HepG2 (cell line): ENCODE results near the gene LINGO3. TPM values are rescaled to one million over a fixed set of nuclear protein-coding genes. Genes with fewer than 3 reads are reported as not detected.

Source experiments
- DNMT3B ChIP-seq: conservative IDR thresholded peaks from 2 replicates; pipeline ENCODE4 v1.6.1; 2016; ENCODE audit warnings: missing biosample characterization, control low read depth
- ELF3 ChIP-seq: IDR thresholded peaks from 2 replicates; pipeline ENCODE4 v1.6.1; 2016; ENCODE audit warnings: missing genetic modification reagents, missing compliant biosample characterization
- GABPA ChIP-seq, 2 experiments: IDR thresholded peaks; 2 replicates each; pipeline ENCODE4 v1.6.1; 2011 to 2016; ENCODE audit warnings: low read depth in 2 of 2, low read length in 1 of 2, missing biosample characterization in 1 of 2, missing genetic modification characterization in 1 of 2
- GTF2F1 ChIP-seq: fragments of 150-350 bp; IDR thresholded peaks from 2 replicates; pipeline ENCODE4 v1.6.1; 2014; ENCODE audit warnings: low read length
- HDAC1 ChIP-seq: sonication (generic); formaldehyde crosslinking; IDR thresholded peaks from 2 replicates; pipeline ENCODE4 v1.5.1; 2020; ENCODE audit warnings: mild to moderate bottlenecking, missing genetic modification reagents
- HNRNPUL1 ChIP-seq: fragments of 200-400 bp; formaldehyde crosslinking; IDR thresholded peaks from 2 replicates; pipeline ENCODE4 v1.6.1; 2017; ENCODE audit warnings: low read depth, mild to moderate bottlenecking, low read length, moderate library complexity
- HOXA5 ChIP-seq: sonication (generic); formaldehyde crosslinking; IDR thresholded peaks from 2 replicates; pipeline ENCODE4 v1.4.0; 2020; ENCODE audit warnings: missing genetic modification reagents
- MTA3 ChIP-seq: sonication (generic); formaldehyde crosslinking; IDR thresholded peaks from 2 replicates; pipeline ENCODE4 v1.4.0; 2020; ENCODE audit warnings: missing genetic modification reagents
- NAIF1 ChIP-seq: sonication (generic); formaldehyde crosslinking; IDR thresholded peaks from 2 replicates; pipeline ENCODE4 v1.5.0; 2020; ENCODE audit warnings: mild to moderate bottlenecking, missing genetic modification reagents, borderline replicate concordance
- POLR2AphosphoS2 ChIP-seq: IDR thresholded peaks from 2 replicates; pipeline ENCODE4 v1.6.1; 2011; ENCODE audit warnings: low read depth, low read length, improper control_type of control experiment
- PPARG ChIP-seq: conservative IDR thresholded peaks from 2 replicates; pipeline ENCODE4 v1.6.1; 2016; ENCODE audit warnings: missing biosample characterization, missing genetic modification reagents
- RAD21 ChIP-seq: fragments of 450-650 bp; formaldehyde crosslinking; IDR thresholded peaks from 2 replicates; pipeline ENCODE4 v1.5.0; 2020; ENCODE audit warnings: mild to moderate bottlenecking
- RNF2 ChIP-seq: fragments of 450-650 bp; conservative IDR thresholded peaks from 2 replicates; pipeline ENCODE4 v1.6.1; 2016; ENCODE audit warnings: low read depth
- U2AF1 ChIP-seq: fragments of 200-400 bp; formaldehyde crosslinking; optimal IDR thresholded peaks from 2 replicates; pipeline ENCODE3; 2017; ENCODE audit warnings: mild to moderate bottlenecking, low read depth, low read length
- ZFP62 ChIP-seq: sonication (generic); formaldehyde crosslinking; IDR thresholded peaks from 2 replicates; pipeline ENCODE4 v1.4.0; 2020; ENCODE audit warnings: missing genetic modification reagents
- ZNF10 ChIP-seq: sonication (generic); formaldehyde crosslinking; IDR thresholded peaks from 2 replicates; pipeline ENCODE4 v1.4.0; 2020; ENCODE audit warnings: mild to moderate bottlenecking, low read depth, missing genetic modification reagents, borderline replicate concordance
- ZNF124 ChIP-seq: sonication (generic); formaldehyde crosslinking; IDR thresholded peaks from 2 replicates; pipeline ENCODE4 v1.4.0; 2020; ENCODE audit warnings: missing genetic modification reagents
- ZNF567 ChIP-seq: sonication (generic); formaldehyde crosslinking; IDR thresholded peaks from 2 replicates; pipeline ENCODE4 v1.8.1; 2023; ENCODE audit warnings: mild to moderate bottlenecking, missing genetic modification reagents, borderline replicate concordance
- ZNF75D ChIP-seq: sonication (generic); formaldehyde crosslinking; IDR thresholded peaks from 2 replicates; pipeline ENCODE4 v1.8.1; 2023; ENCODE audit warnings: missing genetic modification reagents, mild to moderate bottlenecking, borderline replicate concordance
- ZNF792 ChIP-seq: IDR thresholded peaks from 2 replicates; pipeline ENCODE4 v1.6.1; 2016
- ZSCAN21 ChIP-seq: sonication (generic); formaldehyde crosslinking; IDR thresholded peaks from 2 replicates; pipeline ENCODE4 v1.8.0; 2022; ENCODE audit warnings: mild to moderate bottlenecking, missing genetic modification reagents, moderate library complexity, borderline replicate concordance
- polyA plus RNA-seq, 8 experiments: library from polyadenylated mRNA; depleted of rRNA in 3 of 8; stranded (reverse) in 7 of 8; unstranded in 1 of 8; fragments of >200 nt; fragmentation: Illumina TruSeq in 4 of 8; extraction: Trizol in 4 of 8; gene quantifications; 2 replicates each; pipeline versions ENCODE4 v1.2.1 to v1.2.3, GENCODE V29; 2011 to 2016; ENCODE audit warnings: low read depth in 4 of 8, missing spikeins in 1 of 8, mixed read lengths in 1 of 8; ENCODE audit not compliant: insufficient read depth in 1 of 8
- total RNA-seq, 5 experiments: library from RNA; depleted of rRNA; stranded (reverse); fragments of >200 nt; fragmentation: Illumina TruSeq; extraction: Trizol; gene quantifications; 2 replicates each; pipeline ENCODE4 v1.2.3, GENCODE V29; 2016; ENCODE audit warnings: low read depth in 1 of 5
- TF ChIP-seq, protein P1 (sequence below): sonication (generic); formaldehyde crosslinking; IDR thresholded peaks from 2 replicates; pipeline ENCODE4 v1.4.0; 2020; ENCODE audit warnings: mild to moderate bottlenecking, missing genetic modification reagents
- TF ChIP-seq, protein P2 (sequence below): sonication (generic); formaldehyde crosslinking; IDR thresholded peaks from 2 replicates; pipeline ENCODE4 v1.4.0; 2020; ENCODE audit warnings: low read depth, mild to moderate bottlenecking, missing genetic modification reagents
- TF ChIP-seq, protein P3 (sequence below): fragments of 450-650 bp; IDR thresholded peaks from 2 replicates; pipeline ENCODE4 v1.6.1; 2016
- TF ChIP-seq, protein P4 (sequence below): sonication (generic); formaldehyde crosslinking; IDR thresholded peaks from 2 replicates; pipeline ENCODE4 v1.4.0; 2020; ENCODE audit warnings: missing genetic modification reagents
- TF ChIP-seq, protein P5 (sequence below): IDR thresholded peaks from 2 replicates; pipeline ENCODE4 v1.6.1; 2016; ENCODE audit warnings: mild to moderate bottlenecking

Gene LINGO3
- total and polyA plus RNA-seq, 2 of the 13 experiments (the other 11 are each of a cell fraction or from before 2014, with no cell fraction given) = not detected

DNA sequence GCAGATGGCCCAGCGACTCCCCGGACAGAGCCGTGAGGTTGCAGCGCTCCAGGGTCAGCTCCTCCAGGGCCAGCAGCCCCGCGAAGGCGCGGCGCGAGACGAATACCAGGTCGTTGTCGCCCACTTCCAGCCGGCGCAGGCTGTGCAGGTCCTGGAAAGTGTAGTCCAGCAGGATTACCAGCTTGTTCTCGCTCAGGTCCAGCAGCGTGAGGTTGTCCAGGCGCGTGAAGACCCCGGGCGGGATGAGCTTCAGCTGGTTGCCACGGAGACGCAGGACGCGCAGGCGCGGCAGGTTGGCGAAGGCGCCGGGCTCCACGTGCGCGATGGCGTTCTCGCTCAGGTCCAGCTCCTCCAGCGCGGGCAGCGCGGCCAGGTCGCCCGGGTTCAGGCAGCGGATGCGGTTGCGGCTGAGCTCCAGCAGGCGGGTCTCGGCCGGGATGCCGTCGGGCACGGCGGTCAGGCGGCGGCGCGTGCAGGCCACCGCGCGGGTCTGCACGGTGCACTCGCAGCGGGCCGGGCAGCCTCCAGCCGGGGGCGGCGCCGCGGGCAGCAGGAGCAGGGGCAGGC is 16.7 kb downstream of the LINGO3 start (continued):
- TF ChIP-seq HOXA5 (CRISPR knock-in tag) (no peak), ZSCAN21 (CRISPR knock-in tag) (peak; percentile 49; the same call in 1 of the 2 replicates), ZNF75D (CRISPR knock-in tag) (no peak), MTA3 (CRISPR knock-in tag) (no peak), HDAC1 (no peak; the same call in 1 of the 2 replicates), GTF2F1 (no peak), RNF2 (peak; percentile 68; the same call in 1 of the 2 replicates), ELF3 (CRISPR knock-in tag) (no peak), ZNF792 (no peak), HNRNPUL1 (no peak), ZNF10 (CRISPR knock-in tag) (no peak), ZNF567 (no peak), RAD21 (CRISPR knock-in tag) (peak; percentile 60; the same call in 1 of the 2 replicates), POLR2AphosphoS2 (no peak), DNMT3B (CRISPR knock-in tag) (no peak), NAIF1 (CRISPR knock-in tag) (no peak), ZNF124 (CRISPR knock-in tag) (no peak), ZFP62 (CRISPR knock-in tag) (no peak), U2AF1 (no peak), GABPA (IDR thresholded peaks at IDR 0.05; ENCODE audit: low read depth, low read length) (no peak), GABPA (CRISPR knock-in tag; IDR thresholded peaks at IDR 0.05; ENCODE audit: low read depth) (no peak), PPARG (CRISPR knock-in tag) (no peak)
- TF ChIP-seq, protein P1, sequence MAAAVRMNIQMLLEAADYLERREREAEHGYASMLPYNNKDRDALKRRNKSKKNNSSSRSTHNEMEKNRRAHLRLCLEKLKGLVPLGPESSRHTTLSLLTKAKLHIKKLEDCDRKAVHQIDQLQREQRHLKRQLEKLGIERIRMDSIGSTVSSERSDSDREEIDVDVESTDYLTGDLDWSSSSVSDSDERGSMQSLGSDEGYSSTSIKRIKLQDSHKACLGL (CRISPR knock-in tag) = peak; percentile 72; the same call in 1 of the 2 replicates
- TF ChIP-seq, protein P2, sequence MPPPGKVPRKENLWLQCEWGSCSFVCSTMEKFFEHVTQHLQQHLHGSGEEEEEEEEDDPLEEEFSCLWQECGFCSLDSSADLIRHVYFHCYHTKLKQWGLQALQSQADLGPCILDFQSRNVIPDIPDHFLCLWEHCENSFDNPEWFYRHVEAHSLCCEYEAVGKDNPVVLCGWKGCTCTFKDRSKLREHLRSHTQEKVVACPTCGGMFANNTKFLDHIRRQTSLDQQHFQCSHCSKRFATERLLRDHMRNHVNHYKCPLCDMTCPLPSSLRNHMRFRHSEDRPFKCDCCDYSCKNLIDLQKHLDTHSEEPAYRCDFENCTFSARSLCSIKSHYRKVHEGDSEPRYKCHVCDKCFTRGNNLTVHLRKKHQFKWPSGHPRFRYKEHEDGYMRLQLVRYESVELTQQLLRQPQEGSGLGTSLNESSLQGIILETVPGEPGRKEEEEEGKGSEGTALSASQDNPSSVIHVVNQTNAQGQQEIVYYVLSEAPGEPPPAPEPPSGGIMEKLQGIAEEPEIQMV (CRISPR knock-in tag) = 0 out of 2 replicates have a peak, but pooled peaks have one; percentile 44
- TF ChIP-seq, protein P3, sequence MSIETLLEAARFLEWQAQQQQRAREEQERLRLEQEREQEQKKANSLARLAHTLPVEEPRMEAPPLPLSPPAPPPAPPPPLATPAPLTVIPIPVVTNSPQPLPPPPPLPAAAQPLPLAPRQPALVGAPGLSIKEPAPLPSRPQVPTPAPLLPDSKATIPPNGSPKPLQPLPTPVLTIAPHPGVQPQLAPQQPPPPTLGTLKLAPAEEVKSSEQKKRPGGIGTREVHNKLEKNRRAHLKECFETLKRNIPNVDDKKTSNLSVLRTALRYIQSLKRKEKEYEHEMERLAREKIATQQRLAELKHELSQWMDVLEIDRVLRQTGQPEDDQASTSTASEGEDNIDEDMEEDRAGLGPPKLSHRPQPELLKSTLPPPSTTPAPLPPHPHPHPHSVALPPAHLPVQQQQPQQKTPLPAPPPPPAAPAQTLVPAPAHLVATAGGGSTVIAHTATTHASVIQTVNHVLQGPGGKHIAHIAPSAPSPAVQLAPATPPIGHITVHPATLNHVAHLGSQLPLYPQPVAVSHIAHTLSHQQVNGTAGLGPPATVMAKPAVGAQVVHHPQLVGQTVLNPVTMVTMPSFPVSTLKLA = no peak
- TF ChIP-seq, protein P4, sequence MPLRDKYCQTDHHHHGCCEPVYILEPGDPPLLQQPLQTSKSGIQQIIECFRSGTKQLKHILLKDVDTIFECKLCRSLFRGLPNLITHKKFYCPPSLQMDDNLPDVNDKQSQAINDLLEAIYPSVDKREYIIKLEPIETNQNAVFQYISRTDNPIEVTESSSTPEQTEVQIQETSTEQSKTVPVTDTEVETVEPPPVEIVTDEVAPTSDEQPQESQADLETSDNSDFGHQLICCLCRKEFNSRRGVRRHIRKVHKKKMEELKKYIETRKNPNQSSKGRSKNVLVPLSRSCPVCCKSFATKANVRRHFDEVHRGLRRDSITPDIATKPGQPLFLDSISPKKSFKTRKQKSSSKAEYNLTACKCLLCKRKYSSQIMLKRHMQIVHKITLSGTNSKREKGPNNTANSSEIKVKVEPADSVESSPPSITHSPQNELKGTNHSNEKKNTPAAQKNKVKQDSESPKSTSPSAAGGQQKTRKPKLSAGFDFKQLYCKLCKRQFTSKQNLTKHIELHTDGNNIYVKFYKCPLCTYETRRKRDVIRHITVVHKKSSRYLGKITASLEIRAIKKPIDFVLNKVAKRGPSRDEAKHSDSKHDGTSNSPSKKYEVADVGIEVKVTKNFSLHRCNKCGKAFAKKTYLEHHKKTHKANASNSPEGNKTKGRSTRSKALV = peak; percentile 99
- TF ChIP-seq, protein P5, sequence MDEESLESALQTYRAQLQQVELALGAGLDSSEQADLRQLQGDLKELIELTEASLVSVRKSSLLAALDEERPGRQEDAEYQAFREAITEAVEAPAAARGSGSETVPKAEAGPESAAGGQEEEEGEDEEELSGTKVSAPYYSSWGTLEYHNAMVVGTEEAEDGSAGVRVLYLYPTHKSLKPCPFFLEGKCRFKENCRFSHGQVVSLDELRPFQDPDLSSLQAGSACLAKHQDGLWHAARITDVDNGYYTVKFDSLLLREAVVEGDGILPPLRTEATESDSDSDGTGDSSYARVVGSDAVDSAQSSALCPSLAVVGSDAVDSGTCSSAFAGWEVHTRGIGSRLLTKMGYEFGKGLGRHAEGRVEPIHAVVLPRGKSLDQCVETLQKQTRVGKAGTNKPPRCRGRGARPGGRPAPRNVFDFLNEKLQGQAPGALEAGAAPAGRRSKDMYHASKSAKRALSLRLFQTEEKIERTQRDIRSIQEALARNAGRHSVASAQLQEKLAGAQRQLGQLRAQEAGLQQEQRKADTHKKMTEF (CRISPR knock-in tag) = no peak; the same call in 1 of the 2 replicates
